ENCODE measurements around the gene TYW1B.
"Not testable (repeated sequence)": the region's sequence is repeated elsewhere in the genome, so short reads cannot be mapped to it uniquely, and the experiment has no call there.

The TYW1B gene

DNA sequence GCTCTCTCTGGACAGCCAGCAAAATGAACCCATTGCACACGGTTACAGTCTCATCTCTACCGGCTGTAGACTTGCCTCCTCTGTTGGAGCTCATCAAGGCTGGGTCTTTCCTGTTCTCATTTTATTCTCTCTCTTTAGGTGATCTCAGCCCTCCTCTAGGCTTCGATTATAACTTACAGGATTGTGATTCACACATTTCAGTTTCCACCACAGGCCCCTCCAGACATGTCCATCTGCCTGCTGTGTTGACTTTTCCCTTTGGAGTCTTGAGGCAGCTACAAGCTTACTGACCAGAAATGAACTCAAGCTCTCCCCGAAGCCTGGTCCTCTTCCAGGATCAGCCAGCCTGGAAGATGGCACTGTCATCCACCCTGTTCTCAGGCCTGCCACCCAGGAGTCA lies 268.5 kb downstream of the TYW1B start:
- DNase-seq (ENCODE audit: low read depth in 2 of 2): not testable (repeated sequence)

DNA sequence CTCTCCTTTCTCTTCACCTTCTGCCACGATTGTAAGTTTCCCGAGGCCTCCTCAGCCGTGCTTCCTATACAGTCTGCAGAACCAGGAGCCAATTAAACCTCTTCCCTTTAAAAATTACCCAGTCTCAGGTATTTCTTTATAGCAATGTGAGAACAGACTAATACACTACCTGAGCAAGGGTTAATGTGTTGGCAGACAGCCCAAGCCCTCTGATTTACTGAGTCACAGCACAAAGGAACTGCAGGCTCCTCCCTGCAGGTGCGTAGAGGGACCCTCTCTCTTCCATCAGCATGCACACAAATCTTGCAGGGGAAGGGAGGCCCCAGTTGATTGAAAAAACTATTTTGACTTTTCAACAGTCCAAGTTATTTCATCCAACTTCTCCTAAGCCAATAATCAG lies 271.3 kb downstream of the TYW1B start:
- not testable (repeated sequence) for DNase-seq (ENCODE audit: low read depth in 2 of 2)

DNA sequence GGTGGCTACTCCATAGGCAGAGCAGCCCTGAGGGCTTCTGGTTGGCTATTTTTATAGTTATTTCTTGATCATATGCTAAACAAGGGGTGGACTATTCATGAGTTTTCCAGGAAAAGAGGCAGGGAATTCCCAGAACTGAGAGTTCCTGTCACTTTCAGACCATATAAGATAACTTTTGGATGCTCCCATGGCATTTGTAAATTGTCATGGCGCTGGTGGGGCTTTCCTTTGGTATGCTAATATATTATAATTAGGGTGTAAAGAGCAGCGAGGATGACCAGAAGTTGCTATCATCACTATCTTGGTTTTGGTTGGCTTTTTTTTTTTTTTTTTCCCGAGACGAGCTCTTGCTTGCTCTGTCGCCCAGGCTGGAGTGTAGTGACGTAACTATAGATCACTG lies 272.8 kb downstream of the TYW1B start:
- not testable (repeated sequence) for DNase-seq (ENCODE audit: low read depth in 2 of 2)

DNA sequence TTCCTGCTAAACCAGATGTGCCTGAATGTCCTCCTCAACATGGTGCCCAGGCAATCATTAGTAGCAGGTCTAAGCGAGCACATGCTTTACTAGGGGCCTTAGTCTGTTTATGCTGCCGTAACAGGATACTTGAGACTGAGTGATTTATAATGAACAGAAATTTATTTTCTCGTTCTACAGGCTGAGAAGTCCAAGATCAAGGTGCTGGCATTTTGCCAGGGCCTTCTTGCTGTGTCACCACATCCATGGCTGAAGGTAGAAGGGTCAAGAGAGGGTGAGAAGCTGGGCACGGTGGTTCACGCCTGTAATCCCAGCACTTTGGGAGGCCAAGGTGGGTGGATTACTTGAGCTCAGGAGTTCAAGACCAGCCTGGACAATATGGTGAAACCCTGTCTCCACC lies 273.6 kb downstream of the TYW1B start:
- DNase-seq (ENCODE audit: low read depth in 2 of 2): not testable (repeated sequence)

DNA sequence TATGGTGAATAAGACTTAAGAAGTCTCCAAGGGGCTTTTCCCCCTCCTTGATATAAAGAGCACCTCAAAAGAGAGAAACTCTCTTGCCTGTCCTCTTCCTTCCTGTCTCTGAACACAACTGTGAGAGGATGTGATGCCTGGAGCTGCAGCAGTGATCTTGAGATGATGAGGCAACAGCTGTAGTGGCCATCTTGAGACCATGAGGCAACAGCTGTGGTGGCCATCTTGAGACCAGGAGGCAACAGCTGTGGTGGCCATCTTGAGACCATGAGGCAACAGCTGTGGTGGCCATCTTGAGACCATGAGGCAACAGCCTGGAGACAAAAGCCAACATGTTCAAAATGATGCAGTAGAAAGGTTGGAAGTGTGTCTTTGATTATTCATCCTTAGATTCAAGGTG lies 277.5 kb downstream of the TYW1B start:
- not testable (repeated sequence) for DNase-seq (ENCODE audit: low read depth in 2 of 2)

DNA sequence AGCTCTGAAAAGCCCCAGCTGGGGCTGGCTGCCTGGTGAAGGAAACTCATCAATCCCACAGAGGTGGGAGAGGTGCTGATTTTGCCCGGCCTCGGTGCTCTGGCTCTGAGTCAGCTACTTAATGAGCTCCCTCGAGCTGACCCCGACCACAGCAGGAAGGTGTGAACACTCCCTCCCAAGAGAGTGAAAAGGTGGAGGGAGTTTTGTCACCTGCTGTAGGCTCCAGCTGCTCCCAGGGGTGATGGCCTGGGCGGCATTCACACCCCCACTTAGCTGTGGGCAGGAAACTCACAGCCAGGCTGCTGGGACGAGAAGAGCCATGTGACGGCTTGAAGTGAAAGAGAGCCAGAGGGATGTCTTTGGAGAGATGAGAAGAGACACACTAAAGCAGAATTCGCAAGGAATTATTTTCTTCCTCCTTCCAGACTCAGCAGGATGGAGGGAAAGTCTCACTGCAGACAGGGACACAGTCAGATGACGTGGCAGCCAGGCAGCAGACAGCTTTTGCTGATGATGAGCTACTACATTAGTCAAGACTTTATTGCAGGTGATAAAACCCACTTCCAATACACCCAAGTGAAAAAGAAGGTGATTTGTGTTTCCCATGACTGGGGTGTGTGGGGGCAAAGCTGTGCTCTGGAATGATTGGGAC lies 281.3 kb downstream of the TYW1B start:
- not testable (repeated sequence) for DNase-seq (ENCODE audit: low read depth in 2 of 2)

DNA sequence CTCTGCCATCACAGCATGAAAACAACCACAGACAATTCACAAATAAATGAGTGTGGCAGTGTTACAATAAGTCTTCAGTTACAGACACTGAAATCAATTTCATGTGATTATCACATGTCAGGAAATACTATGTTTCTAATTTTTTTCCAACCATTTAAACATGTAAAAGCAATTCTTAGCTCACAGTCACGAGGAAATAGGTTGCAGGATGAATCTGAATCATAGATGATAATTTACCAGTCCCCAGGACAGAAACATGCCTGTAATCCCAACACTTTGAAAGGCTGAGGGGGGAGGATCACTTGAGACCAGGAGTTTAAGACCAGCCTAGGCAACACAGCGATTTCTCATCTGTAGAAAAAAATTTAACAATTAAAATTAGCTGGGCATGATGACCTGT lies 283.5 kb downstream of the TYW1B start:
- DNase-seq (ENCODE audit: low read depth in 2 of 2): not testable (repeated sequence)

DNA sequence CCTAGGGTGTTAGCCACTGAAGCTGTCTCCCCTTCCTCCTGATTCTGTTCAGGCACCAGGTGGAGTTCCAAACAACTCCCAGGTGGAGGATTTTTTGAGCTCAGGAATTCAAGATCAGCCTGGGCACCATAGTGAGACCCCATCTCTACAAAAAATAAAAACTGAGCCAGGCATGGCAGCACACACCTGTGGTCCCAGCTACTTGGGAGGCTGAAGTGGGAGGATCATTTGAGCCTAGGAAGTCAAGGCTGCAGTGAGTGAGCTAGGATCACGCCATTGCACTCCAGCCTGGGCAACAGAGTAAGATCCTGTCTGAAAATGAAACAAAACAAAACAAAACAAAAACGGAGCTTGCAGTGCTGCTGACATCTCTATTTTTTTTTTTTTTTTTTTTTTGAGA lies 287.1 kb downstream of the TYW1B start:
- DNase-seq (ENCODE audit: low read depth in 2 of 2): no peak

DNA sequence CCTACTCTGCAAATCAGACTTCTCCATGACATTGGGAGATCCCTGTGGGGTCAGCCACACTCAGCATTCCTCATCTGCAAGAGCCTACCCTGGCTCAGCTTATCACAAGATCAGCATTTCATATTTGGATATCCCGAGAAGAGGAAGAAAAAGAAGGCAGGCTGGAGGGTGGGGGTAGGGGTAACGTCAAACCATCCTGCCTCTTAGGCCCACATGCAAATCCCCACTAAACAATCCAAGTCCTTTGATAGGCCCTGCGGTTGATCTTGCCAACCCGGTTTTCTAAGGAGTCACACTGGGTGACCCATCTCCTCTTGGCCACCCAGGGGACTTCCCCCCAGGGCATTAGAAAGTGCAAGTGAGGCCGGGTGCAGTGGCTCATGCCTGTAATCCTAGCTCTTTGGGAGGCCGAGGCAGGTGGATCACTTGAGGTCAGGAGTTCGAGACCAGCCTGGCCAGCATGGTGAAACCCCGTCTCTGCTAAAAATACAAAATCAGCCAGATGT lies 287.8 kb downstream of the TYW1B start:
- no peak for DNase-seq (ENCODE audit: low read depth in 2 of 2)

DNA sequence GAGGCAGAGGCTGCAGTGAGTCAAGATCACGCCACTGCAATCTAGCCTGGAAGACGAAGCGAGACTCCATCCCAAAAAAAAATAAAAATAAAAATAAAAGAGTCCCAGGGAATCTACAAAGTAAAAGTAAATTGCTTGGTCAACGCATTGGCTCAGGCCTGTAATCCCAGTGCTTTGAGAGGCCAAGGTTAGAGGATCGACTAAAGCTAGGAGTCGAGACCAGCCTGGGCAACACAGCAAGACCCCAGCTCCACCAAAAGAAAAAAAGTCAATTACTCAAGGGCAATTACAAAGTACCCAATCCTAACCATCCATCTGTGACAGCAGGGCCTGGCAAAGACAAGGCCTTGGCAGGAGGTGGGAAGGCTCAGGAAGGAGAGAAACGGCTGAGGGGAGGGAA lies 288.3 kb downstream of the TYW1B start:
- DNase-seq (ENCODE audit: low read depth in 2 of 2): no peak

DNA sequence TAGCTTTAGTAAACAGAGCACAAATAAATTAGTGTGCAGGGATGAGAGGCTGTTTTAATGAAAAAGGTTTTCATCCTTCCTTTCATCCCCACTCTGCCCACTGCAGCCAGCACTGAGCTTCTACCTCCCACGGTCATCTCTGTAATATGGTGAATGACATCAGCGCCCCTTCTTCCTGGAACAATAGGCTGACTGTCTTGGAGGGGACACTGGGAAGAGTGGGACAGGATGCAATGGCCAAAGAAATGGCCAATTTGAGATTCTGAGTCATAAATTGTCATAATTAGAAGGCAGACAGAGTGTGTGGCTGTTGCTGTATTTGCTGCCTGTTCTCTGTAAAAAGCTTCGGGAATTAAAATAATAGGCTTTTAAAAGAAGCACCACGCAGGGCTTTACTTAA lies 289.1 kb downstream of the TYW1B start:
- DNase-seq (ENCODE audit: low read depth in 2 of 2): no peak

DNA sequence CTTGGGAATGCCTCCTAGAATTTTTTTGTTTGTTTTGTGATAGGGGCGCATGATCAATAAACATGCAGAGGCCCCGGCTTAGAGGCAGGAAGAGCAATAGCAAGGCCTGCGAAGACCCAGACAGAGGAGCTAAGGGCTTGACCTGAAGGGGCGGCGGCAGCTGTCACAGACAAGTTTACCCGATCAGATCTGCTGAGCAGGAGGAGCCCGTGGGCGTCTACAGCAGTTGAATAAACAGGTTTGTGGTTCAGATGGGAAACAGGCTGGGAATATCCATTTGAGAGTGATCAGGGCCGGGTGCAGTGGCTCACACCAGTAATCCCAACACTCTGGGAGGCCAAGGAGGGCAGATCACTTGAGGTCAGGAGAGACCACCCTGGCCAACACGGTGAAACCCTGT lies 289.9 kb downstream of the TYW1B start:
- no peak for DNase-seq (ENCODE audit: low read depth in 2 of 2)

DNA sequence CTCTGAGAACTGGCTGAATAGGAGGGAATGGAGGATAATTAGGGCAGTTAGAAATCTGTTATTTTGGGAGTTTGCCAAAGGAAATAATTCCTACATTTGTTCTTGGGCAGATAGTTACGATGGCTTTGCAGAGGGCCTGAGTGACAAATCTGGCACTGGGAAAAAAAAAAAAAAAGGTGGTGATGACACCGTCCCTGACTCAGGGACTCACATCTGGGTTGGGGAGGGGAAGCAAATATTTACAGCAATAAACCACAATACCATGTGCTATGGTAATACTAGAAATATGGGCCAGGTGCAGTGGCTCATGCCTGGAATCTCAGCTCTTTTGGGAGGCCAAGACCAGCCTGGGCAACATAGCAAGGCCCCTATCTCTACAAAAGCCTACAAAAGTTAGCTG lies 292.0 kb downstream of the TYW1B start:
- DNase-seq (ENCODE audit: low read depth in 2 of 2): not testable (repeated sequence)

DNA sequence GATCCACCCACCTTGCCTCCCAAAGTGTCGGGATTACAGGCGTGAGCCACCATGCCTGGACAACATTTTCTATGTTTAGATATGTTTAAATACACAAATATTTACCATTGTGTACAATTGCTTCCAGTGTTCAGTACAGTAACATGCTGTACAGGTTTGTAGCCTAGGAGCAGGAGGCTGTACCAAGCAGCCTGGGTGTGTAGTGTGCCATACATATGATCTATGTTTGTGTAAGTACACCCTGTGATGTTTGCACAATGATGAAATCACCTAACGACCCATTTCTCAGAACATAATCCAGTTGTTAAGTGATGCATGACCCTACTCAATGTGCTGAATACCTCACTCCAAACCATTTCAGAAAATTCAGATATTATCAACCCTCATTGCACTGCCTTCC lies 297.0 kb downstream of the TYW1B start:
- DNase-seq (ENCODE audit: low read depth in 2 of 2): not testable (repeated sequence)

Data from stimulated activated CD8-positive, alpha-beta memory T cell treated with anti-CD3 and anti-CD28 coated beads, Interleukin-7, amount 100 ng/mL, for 4 hours (primary cell).